ENCODE data around the gene ZNF615.
"Not testable (repeated sequence)": the region's sequence is repeated elsewhere in the genome, so short reads cannot be mapped to it uniquely, and the experiment has no call there.

The ZNF615 gene

DNA sequence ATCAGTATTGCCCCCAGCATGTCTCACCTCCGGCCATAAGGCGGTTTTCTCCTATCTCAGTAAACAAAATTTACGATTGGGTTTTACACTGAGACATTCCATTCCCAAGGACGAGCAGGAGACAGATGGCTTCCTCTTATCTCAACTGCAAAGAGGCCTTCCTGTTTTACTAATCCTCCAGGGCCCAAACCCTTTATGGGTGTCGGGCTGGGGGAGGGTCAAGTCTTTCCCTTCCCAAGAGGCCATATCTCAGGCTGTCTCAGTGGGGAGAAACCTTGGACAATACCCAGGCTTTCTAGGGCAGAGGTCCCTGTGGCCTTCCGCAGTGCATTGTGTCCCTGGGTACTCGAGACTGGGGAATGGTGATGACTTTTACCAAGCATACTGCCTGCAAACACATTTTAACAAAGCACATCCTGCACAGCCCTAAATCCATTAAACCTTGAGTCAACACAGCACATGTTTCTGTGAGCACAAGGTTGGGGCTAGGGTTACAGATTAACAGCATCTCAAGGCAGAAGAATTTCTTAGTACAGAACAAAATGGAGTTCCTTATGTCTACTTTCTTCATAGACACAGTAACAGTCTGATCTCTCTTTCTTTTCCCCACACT is 47.3 kb downstream of the ZNF615 start:
- H3K4me1 ChIP-seq (ENCODE audit: insufficient read depth, low read length); H3K9ac ChIP-seq (ENCODE audit: low read depth, low read length); H3K36me3 ChIP-seq (ENCODE audit: insufficient read depth, low read length); H3K9me3 ChIP-seq (ENCODE audit: control insufficient read depth, insufficient read depth, low read length): not testable (repeated sequence)

DNA sequence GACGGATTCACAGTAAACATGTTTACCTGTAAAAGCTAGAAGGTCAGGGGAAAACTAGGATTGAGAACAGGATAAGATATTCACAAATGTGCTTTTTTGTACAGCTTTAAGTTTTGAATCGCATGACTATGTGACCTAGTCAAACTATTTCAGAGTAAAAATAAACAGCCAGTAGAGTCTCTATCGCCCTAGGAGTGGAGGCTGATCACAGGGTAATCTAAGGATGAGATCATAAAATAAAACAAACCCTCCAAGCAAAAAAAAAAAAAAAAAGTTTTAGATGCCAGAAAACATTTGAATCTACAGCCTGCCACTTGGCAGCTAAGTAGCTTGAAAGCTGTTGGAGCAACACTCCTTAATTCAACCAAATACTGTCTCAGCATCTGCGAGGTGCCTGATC is 48.2 kb downstream of the ZNF615 start:
- Histone ChIP-seq H3K4me1 (ENCODE audit: insufficient read depth, low read length) (no peaks in the 10 kb centered on the region), H3K9me3 (ENCODE audit: control insufficient read depth, insufficient read depth, low read length) (0 out of 2 replicates have a peak, but pooled peaks cover 1% of the 10 kb centered on the region), H3K36me3 (ENCODE audit: insufficient read depth, low read length) (peaks cover 2% of the 10 kb centered on the region; the same call in 1 of the 2 replicates), H3K9ac (ENCODE audit: low read depth, low read length) (no peak overlapping the region)

DNA sequence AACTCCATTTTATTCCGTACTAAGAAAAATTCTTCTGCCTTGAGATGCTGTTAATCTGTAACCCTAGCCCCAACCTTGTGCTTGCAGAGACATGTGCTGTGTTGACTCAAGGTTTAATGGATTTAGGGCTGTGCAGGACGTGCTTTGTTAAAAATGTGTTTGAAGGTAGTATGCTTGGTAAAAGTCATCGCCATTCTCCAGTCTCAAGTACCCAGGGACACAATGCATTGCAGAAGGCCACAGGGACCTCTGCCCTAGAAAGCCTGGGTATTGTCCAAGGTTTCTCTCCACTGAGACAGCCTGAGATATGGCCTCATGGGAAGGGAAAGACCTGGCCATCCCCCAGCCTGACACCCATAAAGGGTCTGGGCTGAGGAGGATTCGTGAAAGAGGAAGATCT is 50.2 kb downstream of the ZNF615 start:
- H3K9ac ChIP-seq (ENCODE audit: low read depth, low read length); H3K9me3 ChIP-seq (ENCODE audit: control insufficient read depth, insufficient read depth, low read length); H3K4me1 ChIP-seq (ENCODE audit: insufficient read depth, low read length); H3K36me3 ChIP-seq (ENCODE audit: insufficient read depth, low read length): not testable (repeated sequence)

DNA sequence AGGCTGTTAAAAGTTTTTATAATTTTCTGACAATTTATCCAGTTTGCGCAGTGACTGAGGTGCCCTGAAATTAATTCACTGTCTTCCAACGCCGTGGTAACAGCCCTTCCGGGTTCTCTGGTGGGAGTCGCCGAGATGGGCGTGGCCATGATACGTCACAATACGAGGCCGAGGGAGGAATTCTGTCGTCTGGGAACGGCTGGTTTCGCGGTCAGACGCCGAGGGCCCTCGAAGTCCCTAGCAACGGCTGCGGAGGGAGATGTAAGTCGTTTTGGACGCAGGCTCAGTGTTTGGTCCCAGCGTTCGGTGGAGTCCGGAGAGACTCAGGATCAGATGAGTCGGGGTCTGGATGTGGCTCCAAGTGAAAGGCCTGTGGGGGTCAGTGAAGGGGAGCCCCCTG is 59.0 kb downstream of the ZNF615 start:
- peaks cover 18% of the 10 kb centered on the region; the same call in 1 of the 2 replicates for H3K36me3 ChIP-seq (ENCODE audit: insufficient read depth, low read length)
- no peak overlapping the region for H3K9ac ChIP-seq (ENCODE audit: low read depth, low read length)
- H3K4me1 ChIP-seq (ENCODE audit: insufficient read depth, low read length): no peaks in the 10 kb centered on the region
- peaks cover 25% of the 10 kb centered on the region for H3K9me3 ChIP-seq (ENCODE audit: control insufficient read depth, insufficient read depth, low read length)

DNA sequence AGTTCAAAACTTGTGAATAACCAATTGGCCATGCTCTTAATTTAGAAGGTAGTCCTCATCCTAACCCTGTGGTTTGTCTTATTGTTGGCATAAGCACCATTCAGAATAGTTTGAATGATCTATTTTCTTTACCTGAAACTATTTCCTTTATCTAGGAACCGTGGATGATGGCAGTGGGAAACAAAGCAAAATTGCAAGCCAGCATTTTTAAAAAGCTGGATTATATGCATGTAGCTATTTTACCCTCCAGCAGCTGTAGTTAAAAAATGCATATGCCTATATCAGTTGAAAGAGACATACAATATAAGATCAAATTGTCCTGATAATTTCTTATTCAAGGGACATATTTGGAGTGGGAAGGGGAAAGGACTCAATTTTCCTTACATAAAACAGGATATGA is 61.4 kb downstream of the ZNF615 start:
- Histone ChIP-seq H3K9me3 (ENCODE audit: control insufficient read depth, insufficient read depth, low read length) (peaks cover 34% of the 10 kb centered on the region), H3K4me1 (ENCODE audit: insufficient read depth, low read length) (no peaks in the 10 kb centered on the region), H3K9ac (ENCODE audit: low read depth, low read length) (no peak overlapping the region), H3K36me3 (ENCODE audit: insufficient read depth, low read length) (peaks cover 27% of the 10 kb centered on the region; the same call in 1 of the 2 replicates)

DNA sequence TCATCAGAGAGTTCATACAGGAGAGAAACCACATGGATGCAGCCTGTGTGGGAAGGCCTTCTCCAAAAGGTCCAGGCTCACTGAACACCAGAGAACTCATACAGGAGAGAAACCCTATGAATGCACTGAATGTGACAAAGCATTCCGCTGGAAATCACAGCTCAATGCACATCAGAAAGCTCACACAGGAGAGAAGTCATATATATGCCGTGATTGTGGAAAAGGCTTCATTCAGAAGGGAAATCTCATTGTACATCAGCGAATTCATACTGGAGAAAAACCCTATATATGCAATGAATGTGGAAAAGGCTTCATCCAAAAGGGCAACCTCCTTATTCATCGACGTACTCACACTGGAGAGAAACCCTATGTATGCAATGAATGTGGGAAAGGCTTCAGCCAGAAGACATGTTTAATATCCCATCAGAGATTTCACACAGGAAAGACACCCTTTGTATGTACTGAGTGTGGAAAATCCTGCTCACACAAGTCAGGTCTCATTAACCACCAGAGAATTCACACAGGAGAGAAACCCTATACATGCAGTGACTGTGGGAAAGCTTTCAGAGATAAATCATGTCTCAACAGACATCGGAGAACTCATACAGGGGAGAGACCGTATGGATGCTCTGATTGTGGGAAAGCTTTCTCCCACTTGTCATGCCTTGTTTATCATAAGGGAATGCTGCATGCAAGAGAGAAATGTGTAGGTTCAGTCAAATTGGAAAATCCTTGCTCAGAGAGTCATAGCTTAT is 63.0 kb downstream of the ZNF615 start:
- Histone ChIP-seq H3K9ac (ENCODE audit: low read depth, low read length) (no peak overlapping the region), H3K4me1 (ENCODE audit: insufficient read depth, low read length) (no peaks in the 10 kb centered on the region), H3K36me3 (ENCODE audit: insufficient read depth, low read length) (peaks cover 39% of the 10 kb centered on the region; the same call in 1 of the 2 replicates), H3K9me3 (ENCODE audit: control insufficient read depth, insufficient read depth, low read length) (peaks cover 30% of the 10 kb centered on the region)
